ENCODE results near the gene ZDHHC24.

The ZDHHC24 gene

GRCh38 chr11:66539870-66540213 lies 6.0 kb downstream of the ZDHHC24 start:
- DNase-seq (ENCODE audit: low read depth, low spot score): no peak
- no peak overlapping the region for H3K4me3 ChIP-seq (ENCODE audit: low read depth, low read length)
- TF ChIP-seq CTCF (IDR thresholded peaks at IDR 0.05; ENCODE audit: low read depth, low read length): no peak
- in situ Hi-C loops (cut with HindIII; ENCODE audit: low sequenced_read_pairs): no loop called here

- no peak for TF ChIP-seq CTCF (IDR thresholded peaks at IDR 0.05; ENCODE audit: low read depth, low read length)
- DNase-seq (ENCODE audit: low read depth, low spot score): no peak
Observed at GRCh38 chr11:66539170-66539869, 6.5 kb downstream of the ZDHHC24 start.

DNA sequence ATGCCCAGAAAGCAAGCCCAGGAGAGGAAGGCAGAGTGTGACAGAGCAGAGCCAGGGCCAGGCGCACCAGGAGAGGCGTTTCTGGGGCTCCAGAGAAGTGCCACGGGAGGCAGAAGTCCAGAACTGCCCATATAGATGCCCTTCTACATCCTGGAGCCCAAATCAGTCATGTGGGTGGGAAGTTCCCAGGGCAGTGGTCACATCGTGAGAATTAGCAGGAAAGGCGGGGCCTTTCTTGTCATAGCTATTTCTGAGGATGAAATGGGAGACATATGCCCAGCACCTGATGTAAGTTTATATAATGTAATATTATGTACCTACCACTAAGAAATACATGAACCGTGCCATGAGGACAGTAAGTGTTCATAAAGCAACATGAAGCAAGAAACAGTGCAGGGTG lies 13.1 kb downstream of the ZDHHC24 start:
- no peak overlapping the region for H3K4me3 ChIP-seq (ENCODE audit: low read depth, low read length)
- no peak for TF ChIP-seq CTCF (IDR thresholded peaks at IDR 0.05; ENCODE audit: low read depth, low read length)
- DNase-seq (ENCODE audit: low read depth, low spot score): no peak
- in situ Hi-C loops (cut with HindIII; ENCODE audit: low sequenced_read_pairs): no loop called here

More at GRCh38 chr11:66539170-66539869, 6.5 kb downstream of the ZDHHC24 start:
- in situ Hi-C loops (cut with HindIII; ENCODE audit: low sequenced_read_pairs): no loop called here
- H3K4me3 ChIP-seq (ENCODE audit: low read depth, low read length): no peak overlapping the region

- no peak for TF ChIP-seq CTCF (IDR thresholded peaks at IDR 0.05; ENCODE audit: low read depth, low read length)
- DNase-seq (ENCODE audit: low read depth, low spot score): no peak
- in situ Hi-C loops (cut with HindIII; ENCODE audit: low sequenced_read_pairs): no loop called here
- H3K4me3 ChIP-seq (ENCODE audit: low read depth, low read length): no peak overlapping the region
Observed at GRCh38 chr11:66531841-66532240, 14.0 kb downstream of the ZDHHC24 start.

- DNase-seq (ENCODE audit: low read depth, low spot score): no peak
- TF ChIP-seq CTCF (IDR thresholded peaks at IDR 0.05; ENCODE audit: low read depth, low read length): no peak
- in situ Hi-C loops (cut with HindIII; ENCODE audit: low sequenced_read_pairs): no loop called here
- no peak overlapping the region for H3K4me3 ChIP-seq (ENCODE audit: low read depth, low read length)
Observed at GRCh38 chr11:66530927-66531709, 14.7 kb downstream of the ZDHHC24 start.

GRCh38 chr11:66529655-66530054 lies 16.2 kb downstream of the ZDHHC24 start:
- DNase-seq (ENCODE audit: low read depth, low spot score): no peak
- TF ChIP-seq CTCF (IDR thresholded peaks at IDR 0.05; ENCODE audit: low read depth, low read length): no peak
- in situ Hi-C loops (cut with HindIII; ENCODE audit: low sequenced_read_pairs): no loop called here
- H3K4me3 ChIP-seq (ENCODE audit: low read depth, low read length): no peak overlapping the region

Measured in astrocyte of the spinal cord (primary cell).